Endothelial cell of umbilical vein (primary cell): ENCODE results near the gene TNIK. TPM values are rescaled to one million over a fixed set of nuclear protein-coding genes. Genes with fewer than 3 reads are reported as not detected.

ENCODE experiments used
- BruUV-seq: library from RNA; stranded (reverse); fragments of 400-500 nt; replicated peaks from 2 replicates; lab custom pipeline; 2021; lab: Mats Ljungman, UMichigan
- CTCF ChIA-PET: fragments of 300-600, 350-600 bp; sonication (Branson Sonifier 250); formaldehyde crosslinking; loops from one replicate; lab custom pipeline; 2021; ENCODE audit warnings: antibody characterized with exemption, inconsistent platforms; lab: Charles Lee
- POLR2A ChIA-PET: fragments of 300-600, 350-600 bp; sonication (Branson Sonifier 250); formaldehyde crosslinking; loops from one replicate; lab custom pipeline; 2021; ENCODE audit warnings: antibody characterized with exemption, inconsistent platforms; lab: Charles Lee
- DNase-seq: peaks from one replicate; pipeline ENCODE4 v3.0.0-alpha.2; 2011; ENCODE audit warnings: low read depth, low spot score
- FAIRE-seq: peaks from 2 replicates; lab custom pipeline; 2011; peaks lifted over from hg19 to GRCh38; lab: Jason Lieb, UNC
- H2AFZ ChIP-seq: 2 replicates; pipeline ENCODE4 v1.6.0; 2012; ENCODE audit warnings: low read depth, low read length, control low read depth, inconsistent platforms
- H3K27ac ChIP-seq: 2 replicates; pipeline ENCODE4 v1.5.1; 2011; ENCODE audit warnings: low read depth, mild to moderate bottlenecking, control low read depth, low read length, moderate library complexity; ENCODE audit not compliant: insufficient read depth
- H3K27me3 ChIP-seq, 2 experiments: 2 replicates each; pipeline versions ENCODE4 v1.6.0 to v1.6.1; 2011; ENCODE audit warnings: low read length in 2 of 2, mixed read lengths in 1 of 2; ENCODE audit not compliant: control insufficient read depth in 2 of 2, insufficient read depth in 2 of 2
- H3K36me3 ChIP-seq, 2 experiments: 2 replicates in 1 of 2; 3 replicates in 1 of 2; pipeline ENCODE4 v1.5.1; 2011; ENCODE audit warnings: low read length in 2 of 2, mild to moderate bottlenecking in 1 of 2, moderate library complexity in 1 of 2; ENCODE audit not compliant: control insufficient read depth in 2 of 2, insufficient read depth in 2 of 2; ENCODE audit errors: extremely low read depth in 1 of 2
- H3K4me1 ChIP-seq: 3 replicates; pipeline ENCODE4 v1.5.1; 2011; ENCODE audit warnings: mild to moderate bottlenecking, low read length; ENCODE audit not compliant: control insufficient read depth, insufficient read depth; ENCODE audit errors: extremely low read depth
- H3K4me2 ChIP-seq: 2 replicates; pipeline ENCODE4 v1.6.1; 2011; ENCODE audit warnings: low read length, control low read depth, mixed read lengths; ENCODE audit not compliant: insufficient read depth
- H3K4me3 ChIP-seq, 3 experiments: fragments of 200-600 bp in 1 of 3; sonication (generic), shearing (Covaris generic) in 1 of 3; replicated peaks in 1 of 3; 2 replicates each; pipeline ENCODE4 v1.5.1; 2011 to 2016; ENCODE audit warnings: control low read depth in 3 of 3, low read length in 3 of 3, mild to moderate bottlenecking in 2 of 3, inconsistent platforms in 1 of 3, low read depth in 1 of 3, moderate library complexity in 1 of 3; ENCODE audit not compliant: insufficient read depth in 1 of 3
- H3K79me2 ChIP-seq: 2 replicates; pipeline ENCODE4 v1.6.0; 2012; ENCODE audit warnings: low read length, inconsistent platforms; ENCODE audit not compliant: control insufficient read depth, insufficient read depth
- H3K9ac ChIP-seq: replicated peaks from 2 replicates; pipeline ENCODE3; 2011; ENCODE audit warnings: low read length, control low read depth; ENCODE audit not compliant: insufficient read depth; ENCODE audit errors: extremely low read depth
- H3K9me1 ChIP-seq: replicated peaks from 3 replicates; pipeline ENCODE4 v1.6.0; 2011; ENCODE audit warnings: mild to moderate bottlenecking, low read length; ENCODE audit not compliant: control insufficient read depth, insufficient read depth; ENCODE audit errors: extremely low read depth
- H3K9me3 ChIP-seq: replicated peaks from 2 replicates; pipeline ENCODE4 v1.5.1; 2012; ENCODE audit warnings: low read length, inconsistent platforms; ENCODE audit not compliant: control insufficient read depth, insufficient read depth
- H4K20me1 ChIP-seq: replicated peaks from 2 replicates; pipeline ENCODE3; 2011; ENCODE audit warnings: mild to moderate bottlenecking, low read length; ENCODE audit not compliant: control insufficient read depth, insufficient read depth; ENCODE audit errors: extremely low read depth
- FOS ChIP-seq: IDR thresholded peaks from 2 replicates; pipeline ENCODE4 v1.6.1; 2011; ENCODE audit warnings: mild to moderate bottlenecking, low read length, moderate library complexity, borderline replicate concordance; ENCODE audit not compliant: insufficient read depth
- GATA2 ChIP-seq: IDR thresholded peaks from 2 replicates; pipeline ENCODE4 v1.7.0; 2011; ENCODE audit warnings: low read depth, mild to moderate bottlenecking, moderate library complexity, mixed read lengths, low read length; ENCODE audit not compliant: insufficient read length, insufficient read depth
- JUN ChIP-seq: IDR thresholded peaks from 2 replicates; pipeline ENCODE4 v1.6.1; 2011; ENCODE audit warnings: borderline replicate concordance, low read depth; ENCODE audit not compliant: insufficient read length, insufficient read depth
- POLR2AphosphoS5 ChIP-seq: IDR thresholded peaks from 2 replicates; pipeline ENCODE4 v1.6.1; 2012; ENCODE audit warnings: low read depth, mild to moderate bottlenecking, control low read depth, low read length, moderate library complexity; ENCODE audit not compliant: insufficient read depth
- dilution Hi-C: fragments of 300-500 bp; cut with MboI; formaldehyde crosslinking; loops from one replicate; pipeline ENCODE4 v1.15.0; 2019; ENCODE audit warnings: low sequenced_read_pairs; ENCODE audit not compliant: extremely low pct_ligation_motif_present
- intact Hi-C: fragments of 100-400 bp; cut with micrococcal nuclease; formaldehyde crosslinking; loops from one replicate; pipeline ENCODE4 v1.10.0; 2022
- polyA plus RNA-seq, 4 experiments: library from polyadenylated mRNA; depleted of rRNA in 3 of 4; stranded (reverse) in 3 of 4; unstranded in 1 of 4; fragments of >200 nt; gene quantifications; 2 replicates each; pipeline versions ENCODE4 v1.2.1 to v1.2.3, GENCODE V29; 2011 to 2012; ENCODE audit warnings: missing spikeins in 1 of 4
- total RNA-seq: library from RNA; stranded (reverse); gene quantifications from 2 replicates; pipeline ENCODE4 v1.2.3, GENCODE V29; 2021
- TF ChIP-seq, protein P1 (sequence below): IDR thresholded peaks from 2 replicates; pipeline ENCODE4 v1.6.1; 2011; ENCODE audit not compliant: insufficient read depth, insufficient read length

Gene TNIK
- total and polyA plus RNA-seq, 2 donors (not counting 3 experiments of a cell fraction or from before 2014, with no cell fraction given): 10.9 to 39.7 TPM

DNA sequence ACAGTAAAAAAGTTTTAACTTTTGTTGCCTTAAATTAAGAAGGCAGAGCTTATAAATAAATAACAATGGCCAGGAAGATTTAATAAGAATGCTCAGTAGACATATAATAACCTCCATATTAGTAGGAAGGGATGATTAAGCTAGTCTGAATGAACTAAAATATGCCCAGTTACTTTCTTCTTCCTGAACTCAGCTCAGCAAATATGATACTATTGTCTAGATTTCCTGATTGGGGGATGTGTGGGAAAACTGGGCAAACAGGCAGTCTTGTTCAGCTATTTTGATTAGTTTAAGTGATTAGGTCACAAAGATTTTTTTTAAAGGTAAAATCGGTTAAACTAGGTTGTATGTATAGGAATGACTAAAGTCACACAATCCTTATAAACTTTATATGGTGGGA, 266.5 kb downstream of the TNIK start:
- POLR2A ChIA-PET: interaction anchor here (0.9 to 1.6 kb wide), 2 partner anchors 11 to 181 kb away, joined by 3 to 6 read pairs; no protein-coding TSS in a partner anchor
- dilution Hi-C loops (no loop called here), intact Hi-C loops (loop anchor here (1.0 to 2.0 kb wide), 3 partner anchors 91 to 203 kb away; no protein-coding TSS in a partner anchor)
- Histone ChIP-seq H3K9me1 (no peaks in the 10 kb centered on the region), H2AFZ (no peak overlapping the region), H3K4me2 (peak overlapping the region; percentile 47), H3K9ac (peak overlapping the region; percentile 41), H3K27ac (peak overlapping the region; percentile 91), H3K9me3 (no peaks in the 10 kb centered on the region), H3K27me3 (no peaks in the 10 kb centered on the region), H3K4me3 (no peak overlapping the region), H3K79me2 (no peaks in the 10 kb centered on the region), H3K36me3 (no peaks in the 10 kb centered on the region), H4K20me1 (no peaks in the 10 kb centered on the region), H3K4me1 (peaks cover 66% of the 10 kb centered on the region)
- BruUV-seq: no TSS peak
- DNase-seq (peak; percentile 97), FAIRE-seq (peak; percentile 86)
- TF ChIP-seq GATA2: peak; percentile 66
- TF ChIP-seq, protein P1, sequence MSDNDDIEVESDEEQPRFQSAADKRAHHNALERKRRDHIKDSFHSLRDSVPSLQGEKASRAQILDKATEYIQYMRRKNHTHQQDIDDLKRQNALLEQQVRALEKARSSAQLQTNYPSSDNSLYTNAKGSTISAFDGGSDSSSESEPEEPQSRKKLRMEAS: no peak
- peak; percentile 67 for TF ChIP-seq JUN
- TF ChIP-seq POLR2AphosphoS5: peak; percentile 66
- TF ChIP-seq FOS: peak; percentile 63
- CTCF ChIA-PET: interaction anchor here (0.9 to 1.6 kb wide), 6 partner anchors 11 to 373 kb away, joined by 3 to 15 read pairs (median 6); partner anchors contain the start of gene TNIK
